ENCODE results near the gene IQGAP3. TPM values are rescaled to one million over a fixed set of nuclear protein-coding genes. Genes with fewer than 3 reads are reported as not detected.
A peak's percentile ranks its signal among the peaks of the same experiment; 100 is the strongest.
"Not testable (repeated sequence)": the region's sequence is repeated elsewhere in the genome, so short reads cannot be mapped to it uniquely, and the experiment has no call there.

Gene IQGAP3
- total RNA-seq, 1 experiment from 2014 or later: 48.3 TPM

- ChIA-PET POLR2A (interaction anchor here (0.5 to 6.1 kb wide), 3 partner anchors 13 to 88 kb away, joined by 4 to 134 read pairs (median 116); partner anchors contain the start of genes GPATCH4 and MEF2D), CTCF (interaction anchor here (0.6 to 5.9 kb wide), 7 partner anchors 11 to 1428 kb away, joined by 3 to 64 read pairs (median 3); partner anchors contain the start of gene GPATCH4)
- Mint-ChIP-seq H3K36me3 (ENCODE audit: insufficient read depth, unreplicated experiment) (peaks cover 16% of the 10 kb centered on the region), H3K27me3 (ENCODE audit: insufficient read depth, unreplicated experiment) (no peaks in the 10 kb centered on the region), H3K4me1 (ENCODE audit: insufficient read depth, unreplicated experiment) (peaks cover 13% of the 10 kb centered on the region), H3K4me3 (ENCODE audit: unreplicated experiment) (no peak overlapping the region), H3K27ac (ENCODE audit: low read depth, unreplicated experiment) (no peak overlapping the region), H3K9me3 (ENCODE audit: unreplicated experiment) (no peaks in the 10 kb centered on the region)
- no peak for DNase-seq (ENCODE audit: unreplicated experiment)
- intact Hi-C loops (cut with micrococcal nuclease): no loop called here
- no TSS peak for BruUV-seq (replicated peaks)
- TF ChIP-seq, protein P1, sequence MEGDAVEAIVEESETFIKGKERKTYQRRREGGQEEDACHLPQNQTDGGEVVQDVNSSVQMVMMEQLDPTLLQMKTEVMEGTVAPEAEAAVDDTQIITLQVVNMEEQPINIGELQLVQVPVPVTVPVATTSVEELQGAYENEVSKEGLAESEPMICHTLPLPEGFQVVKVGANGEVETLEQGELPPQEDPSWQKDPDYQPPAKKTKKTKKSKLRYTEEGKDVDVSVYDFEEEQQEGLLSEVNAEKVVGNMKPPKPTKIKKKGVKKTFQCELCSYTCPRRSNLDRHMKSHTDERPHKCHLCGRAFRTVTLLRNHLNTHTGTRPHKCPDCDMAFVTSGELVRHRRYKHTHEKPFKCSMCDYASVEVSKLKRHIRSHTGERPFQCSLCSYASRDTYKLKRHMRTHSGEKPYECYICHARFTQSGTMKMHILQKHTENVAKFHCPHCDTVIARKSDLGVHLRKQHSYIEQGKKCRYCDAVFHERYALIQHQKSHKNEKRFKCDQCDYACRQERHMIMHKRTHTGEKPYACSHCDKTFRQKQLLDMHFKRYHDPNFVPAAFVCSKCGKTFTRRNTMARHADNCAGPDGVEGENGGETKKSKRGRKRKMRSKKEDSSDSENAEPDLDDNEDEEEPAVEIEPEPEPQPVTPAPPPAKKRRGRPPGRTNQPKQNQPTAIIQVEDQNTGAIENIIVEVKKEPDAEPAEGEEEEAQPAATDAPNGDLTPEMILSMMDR (IDR thresholded peaks at IDR 0.05; ENCODE audit: unreplicated experiment): no peak
Observed at GRCh38 chr1:156589546-156589945, 17.2 kb upstream of the IQGAP3 start.

GRCh38 chr1:156587927-156588326 is 15.6 kb upstream of the IQGAP3 start:
- ChIA-PET POLR2A (interaction anchor here (5.8 kb wide), 1 partner anchor 86 kb away, joined by 116 read pairs; the partner anchor contains the start of gene MEF2D), CTCF (interaction anchor here (0.9 to 5.9 kb wide), 8 partner anchors 12 to 127 kb away, joined by 3 to 64 read pairs (median 6); partner anchors contain the start of gene GPATCH4)
- H3K27me3 Mint-ChIP-seq (ENCODE audit: insufficient read depth, unreplicated experiment); DNase-seq (ENCODE audit: unreplicated experiment); BruUV-seq (replicated peaks); H3K36me3 Mint-ChIP-seq (ENCODE audit: insufficient read depth, unreplicated experiment); intact Hi-C loops (cut with micrococcal nuclease); H3K4me3 Mint-ChIP-seq (ENCODE audit: unreplicated experiment); H3K27ac Mint-ChIP-seq (ENCODE audit: low read depth, unreplicated experiment); H3K9me3 Mint-ChIP-seq (ENCODE audit: unreplicated experiment): not testable (repeated sequence)
- H3K4me1 Mint-ChIP-seq (ENCODE audit: insufficient read depth, unreplicated experiment): peaks cover 18% of the 10 kb centered on the region

GRCh38 chr1:156586892-156587477 is 14.6 kb upstream of the IQGAP3 start:
- intact Hi-C loops (cut with micrococcal nuclease): no loop called here
- no TSS peak for BruUV-seq (replicated peaks)
- no peak overlapping the region for H3K4me3 Mint-ChIP-seq (ENCODE audit: unreplicated experiment)
- H3K27me3 Mint-ChIP-seq (ENCODE audit: insufficient read depth, unreplicated experiment): no peaks in the 10 kb centered on the region
- peak; percentile 54 for DNase-seq (ENCODE audit: unreplicated experiment)
- TF ChIP-seq, protein P1 (IDR thresholded peaks at IDR 0.05; ENCODE audit: unreplicated experiment): no peak
- CTCF ChIA-PET: interaction anchor here (0.6 to 5.9 kb wide), 24 partner anchors 13 to 341 kb away, joined by 3 to 64 read pairs (median 4); partner anchors contain the start of genes GPATCH4, HAPLN2 and NES
- peaks cover 13% of the 10 kb centered on the region for H3K4me1 Mint-ChIP-seq (ENCODE audit: insufficient read depth, unreplicated experiment)
- peak overlapping the region; percentile 27 for H3K27ac Mint-ChIP-seq (ENCODE audit: low read depth, unreplicated experiment)
- POLR2A ChIA-PET: interaction anchor here (0.6 to 2.8 kb wide), 9 partner anchors 14 to 130 kb away, joined by 3 to 17 read pairs (median 3); partner anchors contain the start of gene GPATCH4
- H3K9me3 Mint-ChIP-seq (ENCODE audit: unreplicated experiment): no peaks in the 10 kb centered on the region
- H3K36me3 Mint-ChIP-seq (ENCODE audit: insufficient read depth, unreplicated experiment): no peaks in the 10 kb centered on the region

DNA sequence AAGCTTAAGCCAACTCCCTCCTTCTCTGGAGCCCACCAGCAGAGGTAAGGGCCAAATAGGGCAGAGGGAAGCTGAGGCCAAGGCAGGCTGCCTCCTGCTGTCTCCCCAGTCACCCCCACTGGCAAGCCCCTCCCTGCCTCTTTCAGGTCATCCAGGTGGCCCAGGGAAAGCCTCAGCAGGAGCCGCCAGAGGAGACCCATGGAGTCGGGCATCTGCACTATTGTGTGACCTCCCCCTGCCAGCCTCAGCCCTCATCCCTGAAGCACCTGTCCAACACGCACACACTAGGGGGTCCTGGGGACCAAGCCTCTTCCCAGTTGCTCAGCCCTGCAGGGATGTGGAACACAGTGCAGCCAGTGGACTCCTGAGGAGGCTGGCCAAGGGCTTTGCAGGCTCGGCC is 14.0 kb upstream of the IQGAP3 start:
- TF ChIP-seq, protein P1 (IDR thresholded peaks at IDR 0.05; ENCODE audit: unreplicated experiment): no peak
- intact Hi-C loops (cut with micrococcal nuclease): no loop called here
- H3K9me3 Mint-ChIP-seq (ENCODE audit: unreplicated experiment): no peaks in the 10 kb centered on the region
- H3K27ac Mint-ChIP-seq (ENCODE audit: low read depth, unreplicated experiment): peak overlapping the region; percentile 27
- H3K4me1 Mint-ChIP-seq (ENCODE audit: insufficient read depth, unreplicated experiment): peaks cover 13% of the 10 kb centered on the region
- no peaks in the 10 kb centered on the region for H3K27me3 Mint-ChIP-seq (ENCODE audit: insufficient read depth, unreplicated experiment)
- CTCF ChIA-PET: interaction anchor here (0.6 to 5.9 kb wide), 25 partner anchors 12 to 1549 kb away, joined by 3 to 64 read pairs (median 4); partner anchors contain the start of genes GPATCH4, HAPLN2 and NES
- BruUV-seq (replicated peaks): no TSS peak
- no peaks in the 10 kb centered on the region for H3K36me3 Mint-ChIP-seq (ENCODE audit: insufficient read depth, unreplicated experiment)
- no peak for DNase-seq (ENCODE audit: unreplicated experiment)
- no peak overlapping the region for H3K4me3 Mint-ChIP-seq (ENCODE audit: unreplicated experiment)
- POLR2A ChIA-PET: interaction anchor here (0.6 to 2.8 kb wide), 8 partner anchors 15 to 129 kb away, joined by 3 to 17 read pairs (median 4); partner anchors contain the start of gene GPATCH4

Measured in MCF 10A (cell line).